Nephron (organoid): ENCODE measurements around the gene LIMK1.
"Not testable (repeated sequence)": the region's sequence is repeated elsewhere in the genome, so short reads cannot be mapped to it uniquely, and the experiment has no call there.

Experiments used
- H3K27ac Mint-ChIP-seq, 3 experiments: 2 replicates each; pipeline ENCODE4 v1.8.0; 2020; ENCODE audit warnings: mixed read lengths in 3 of 3, mild to moderate bottlenecking in 2 of 3, moderate library complexity in 1 of 3
- H3K27me3 Mint-ChIP-seq: 2 replicates; pipeline ENCODE4 v1.8.0; 2021; ENCODE audit warnings: low read depth, mild to moderate bottlenecking, moderate library complexity, mixed read lengths
- H3K36me3 Mint-ChIP-seq: 2 replicates; pipeline ENCODE4 v1.8.0; 2020; ENCODE audit warnings: low read depth, mixed read lengths
- H3K4me1 Mint-ChIP-seq: 2 replicates; pipeline ENCODE4 v1.8.0; 2020; ENCODE audit warnings: mixed read lengths
- H3K4me3 Mint-ChIP-seq, 3 experiments: 2 replicates each; pipeline ENCODE4 v1.8.0; 2020; ENCODE audit warnings: mild to moderate bottlenecking in 3 of 3, mixed read lengths in 3 of 3, moderate library complexity in 2 of 3
- H3K9me3 Mint-ChIP-seq: 2 replicates; pipeline ENCODE4 v1.8.0; 2020; ENCODE audit warnings: mixed read lengths
- CTCF ChIP-seq, 3 experiments: fragments of 200-600 bp; sonication (generic); IDR thresholded peaks; one replicate each; pipeline ENCODE4 v1.5.0; 2021; ENCODE audit warnings: antibody characterized with exemption in 3 of 3; ENCODE audit not compliant: unreplicated experiment in 3 of 3

The LIMK1 gene

DNA sequence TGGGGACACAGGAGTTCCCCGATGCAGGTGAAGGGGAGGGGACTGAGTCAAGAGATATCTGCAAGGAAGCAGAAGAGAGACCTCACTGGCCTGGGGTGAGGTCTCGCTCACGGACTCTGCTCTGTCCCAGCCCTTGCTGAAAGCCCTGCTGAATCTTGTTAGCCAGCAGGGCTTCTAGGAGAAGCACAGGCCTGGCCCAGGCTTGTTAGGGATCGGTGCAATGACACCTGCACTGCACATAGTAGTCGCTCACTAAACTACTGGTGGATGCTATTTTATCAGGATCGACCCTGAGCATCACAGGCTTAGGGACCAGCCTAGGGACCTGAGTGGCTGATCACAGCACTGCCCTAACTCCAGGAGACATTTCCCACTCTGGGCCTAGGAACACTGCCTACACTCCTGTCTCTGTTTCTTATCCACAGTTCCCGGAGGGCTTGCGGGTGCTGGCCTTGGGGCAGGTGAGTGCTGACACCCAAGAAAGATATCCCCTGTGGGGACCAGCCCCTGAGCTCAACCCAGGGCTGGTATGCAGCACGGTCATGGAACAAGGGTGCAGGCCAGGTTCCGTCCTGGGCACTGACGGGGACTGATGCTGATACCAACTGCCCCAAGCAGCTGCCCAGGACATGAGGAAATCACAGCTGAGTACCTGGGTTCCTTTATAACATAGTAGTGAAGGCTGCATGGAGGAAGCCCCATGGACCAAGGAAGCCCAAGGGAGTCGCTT lies 42.6 kb upstream of the LIMK1 start:
- no peaks in the 10 kb centered on the region for H3K9me3 Mint-ChIP-seq
- H3K27me3 Mint-ChIP-seq, result peaks cover 8% of the 10 kb centered on the region
- H3K4me3 Mint-ChIP-seq, result no peak overlapping the region
- no peaks in the 10 kb centered on the region for H3K36me3 Mint-ChIP-seq
- H3K27ac Mint-ChIP-seq, result peak overlapping the region in 1 of 3 experiments; percentile 58
- H3K4me1 Mint-ChIP-seq, result peaks cover 25% of the 10 kb centered on the region
- TF ChIP-seq CTCF (IDR thresholded peaks at IDR 0.05; ENCODE audit: unreplicated experiment in 3 of 3), result no peak

DNA sequence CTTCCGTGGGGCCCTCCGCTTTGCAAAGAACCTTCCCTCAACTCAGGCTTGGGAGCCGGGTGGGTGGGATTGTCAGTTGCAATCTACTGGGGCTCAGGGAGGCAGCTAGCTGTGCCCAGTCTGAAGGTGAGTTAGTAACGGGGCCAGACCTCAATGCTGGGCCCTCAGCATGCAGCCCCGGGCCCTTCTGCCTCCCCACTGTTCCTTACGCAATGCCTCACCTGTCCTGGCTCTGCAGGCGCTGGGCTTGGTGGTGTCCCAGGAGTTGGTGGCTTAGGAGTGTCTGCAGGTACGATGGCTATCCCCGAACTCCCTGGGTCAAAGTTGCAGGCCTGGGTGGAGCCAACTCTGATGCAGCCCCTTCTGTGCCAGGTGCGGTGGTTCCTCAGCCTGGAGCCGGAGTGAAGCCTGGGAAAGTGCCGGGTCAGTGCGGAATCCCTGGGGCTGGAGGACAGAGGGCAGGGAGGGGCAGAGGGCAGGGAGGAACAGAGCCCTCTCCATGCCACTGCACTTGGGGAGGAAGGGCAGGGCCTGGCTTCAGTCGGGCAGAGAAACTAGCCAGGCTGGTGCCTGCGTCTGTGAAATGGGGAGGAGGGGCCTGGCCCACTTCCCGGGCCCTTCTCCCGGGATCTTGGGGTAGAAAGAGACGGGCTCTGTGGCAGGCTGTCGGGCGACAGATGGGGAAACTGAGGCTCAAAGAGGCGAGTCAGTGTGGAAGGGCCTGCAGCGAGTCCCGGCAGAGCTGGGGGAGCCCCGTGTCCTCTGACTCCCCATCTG lies 40.7 kb upstream of the LIMK1 start:
- H3K27me3 Mint-ChIP-seq, result peaks cover 14% of the 10 kb centered on the region
- TF ChIP-seq CTCF (IDR thresholded peaks at IDR 0.05; ENCODE audit: unreplicated experiment in 3 of 3), result no peak
- no peaks in the 10 kb centered on the region for H3K9me3 Mint-ChIP-seq
- peaks cover 21% of the 10 kb centered on the region for H3K4me1 Mint-ChIP-seq
- no peaks in the 10 kb centered on the region for H3K36me3 Mint-ChIP-seq
- peak overlapping the region; percentile 26 to 59 (median 37) for H3K4me3 Mint-ChIP-seq
- peak overlapping the region; percentile 81 to 88 (median 83) for H3K27ac Mint-ChIP-seq

GRCh38 chr7:74043523-74043951 lies 40.1 kb upstream of the LIMK1 start:
- H3K27ac Mint-ChIP-seq, result peak overlapping the region; percentile 81 to 88 (median 83)
- H3K9me3 Mint-ChIP-seq, result no peaks in the 10 kb centered on the region
- H3K4me3 Mint-ChIP-seq, result peak overlapping the region; percentile 26 to 59 (median 37)
- peaks cover 18% of the 10 kb centered on the region for H3K4me1 Mint-ChIP-seq
- no peaks in the 10 kb centered on the region for H3K36me3 Mint-ChIP-seq
- peaks cover 14% of the 10 kb centered on the region for H3K27me3 Mint-ChIP-seq
- no peak for TF ChIP-seq CTCF (IDR thresholded peaks at IDR 0.05; ENCODE audit: unreplicated experiment in 3 of 3)

DNA sequence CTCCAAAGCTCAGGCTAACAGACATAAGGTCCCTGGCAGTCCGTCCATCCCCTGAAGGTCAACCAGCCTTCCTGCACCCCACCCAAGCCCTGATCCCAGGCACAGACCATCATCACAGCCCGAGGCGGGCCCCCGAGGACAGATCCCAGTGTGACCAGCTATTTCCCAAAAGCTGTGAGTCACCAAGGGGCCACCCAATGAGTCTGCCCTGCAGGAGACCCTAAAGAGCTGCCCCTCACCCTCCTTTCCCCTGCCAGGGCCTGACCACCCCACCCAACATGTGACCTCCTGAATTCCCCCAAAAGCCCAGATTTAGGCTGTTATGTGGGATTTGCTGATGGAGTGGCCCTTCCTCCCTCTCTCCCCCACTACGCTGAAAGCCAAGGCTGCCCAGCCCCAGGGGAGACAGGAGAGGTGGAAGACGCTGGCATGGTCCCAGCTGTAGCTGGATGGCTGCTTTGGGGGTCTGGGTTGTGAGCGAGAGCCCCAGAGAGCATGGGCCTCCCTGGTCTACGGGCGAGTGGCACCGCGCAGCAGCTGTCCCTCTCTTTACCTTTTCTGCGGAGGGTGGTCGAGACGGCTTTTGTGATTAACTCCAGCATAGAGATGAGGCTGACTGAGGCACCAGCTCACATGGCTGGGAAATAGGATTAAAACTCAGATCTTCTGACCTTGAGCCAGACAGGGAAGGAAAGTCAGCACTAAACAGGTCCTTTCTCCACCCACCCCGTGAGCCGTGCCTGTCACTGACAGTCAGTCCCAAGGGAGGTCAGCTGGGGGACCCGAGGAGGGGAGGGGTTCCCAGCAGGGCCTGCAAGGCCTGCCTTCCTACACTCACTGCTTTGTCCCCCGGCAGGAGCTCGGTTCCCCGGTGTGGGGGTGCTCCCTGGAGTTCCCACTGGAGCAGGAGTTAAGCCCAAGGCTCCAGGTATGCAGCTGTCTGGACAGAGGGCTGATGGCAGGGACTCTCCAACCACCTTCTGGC lies 38.9 kb upstream of the LIMK1 start:
- no peak overlapping the region for H3K4me3 Mint-ChIP-seq
- no peaks in the 10 kb centered on the region for H3K9me3 Mint-ChIP-seq
- peaks cover 12% of the 10 kb centered on the region for H3K4me1 Mint-ChIP-seq
- peaks cover 14% of the 10 kb centered on the region for H3K27me3 Mint-ChIP-seq
- H3K27ac Mint-ChIP-seq, result no peak overlapping the region
- TF ChIP-seq CTCF (IDR thresholded peaks at IDR 0.05; ENCODE audit: unreplicated experiment in 3 of 3), result no peak
- no peaks in the 10 kb centered on the region for H3K36me3 Mint-ChIP-seq

DNA sequence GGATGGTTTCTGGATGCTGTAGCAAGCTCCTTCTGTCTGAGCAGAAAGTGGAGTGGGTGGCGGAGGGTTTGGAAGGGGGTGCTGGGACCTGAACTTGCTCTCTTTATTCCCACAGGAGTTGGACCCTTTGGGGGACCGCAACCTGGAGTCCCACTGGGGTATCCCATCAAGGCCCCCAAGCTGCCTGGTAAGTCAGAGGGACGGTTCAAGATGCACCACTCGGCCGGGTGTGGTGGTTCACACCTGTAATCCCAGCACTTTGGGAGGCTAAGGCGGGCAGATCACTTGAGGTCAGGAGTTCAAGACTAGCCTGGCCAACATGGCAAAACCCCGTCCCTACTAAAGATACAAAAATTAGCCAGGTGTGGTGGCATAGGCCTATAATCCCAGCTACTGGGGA lies 37.0 kb upstream of the LIMK1 start:
- Mint-ChIP-seq H3K27me3 (peaks cover 14% of the 10 kb centered on the region), H3K4me1 (peaks cover 12% of the 10 kb centered on the region)
- H3K36me3 Mint-ChIP-seq, H3K4me3 Mint-ChIP-seq, H3K27ac Mint-ChIP-seq, H3K9me3 Mint-ChIP-seq: not testable (repeated sequence)
